Measurements from ENCODE around the gene MED13. TPM values are rescaled to one million over a fixed set of nuclear protein-coding genes. Genes with fewer than 3 reads are reported as not detected.

MED13 gene
- total and polyA plus RNA-seq, 9 of the 15 experiments (the other 6 are each of a cell fraction or from before 2014, with no cell fraction given) = 5.4 to 48.4 (median 28.2) TPM

DNA sequence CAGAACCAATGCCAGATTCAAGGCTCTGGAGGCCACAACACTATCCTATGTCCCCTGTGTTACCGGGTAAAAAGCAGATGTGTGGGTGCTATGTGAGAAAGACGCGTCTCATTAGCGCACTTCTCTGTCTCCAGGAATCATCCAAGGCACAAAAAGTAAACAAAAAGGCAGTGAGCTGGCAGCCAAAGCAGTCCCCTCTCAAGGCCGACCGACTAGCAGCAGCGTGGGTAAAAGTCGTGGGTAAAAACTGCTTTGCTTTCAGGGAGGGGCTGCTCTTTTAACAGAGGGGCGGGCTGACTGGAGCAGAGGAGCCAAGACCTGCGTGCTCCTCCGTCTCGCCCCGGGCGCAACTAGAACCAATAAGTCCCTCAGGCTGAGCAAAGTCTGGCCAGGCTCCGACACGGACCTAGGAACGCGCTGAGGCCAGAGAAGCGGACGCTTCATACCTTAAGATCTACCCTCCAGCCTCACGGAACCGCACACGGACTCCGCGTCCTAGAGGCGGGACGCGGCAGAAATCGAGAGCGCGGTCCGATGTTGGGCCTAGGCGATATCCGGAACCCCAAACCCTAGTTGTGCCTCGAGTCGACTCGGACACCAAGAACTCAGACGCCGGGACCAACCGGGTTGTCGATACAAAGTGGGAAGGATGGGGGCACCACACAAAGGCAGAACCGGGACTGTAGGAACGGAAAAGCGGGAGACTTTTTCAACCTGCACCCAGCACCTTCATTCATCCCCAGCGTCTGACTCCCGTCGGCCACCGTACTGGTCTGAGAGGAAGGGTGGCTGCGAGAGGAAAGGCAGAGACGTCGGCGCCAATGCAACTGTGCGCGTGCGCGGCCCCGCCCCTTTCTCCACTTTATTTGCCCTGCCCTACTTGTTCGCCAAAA is 137.6 kb downstream of the MED13 start, which contains the start of gene INTS2 (continued):
- TF ChIP-seq, protein P1, sequence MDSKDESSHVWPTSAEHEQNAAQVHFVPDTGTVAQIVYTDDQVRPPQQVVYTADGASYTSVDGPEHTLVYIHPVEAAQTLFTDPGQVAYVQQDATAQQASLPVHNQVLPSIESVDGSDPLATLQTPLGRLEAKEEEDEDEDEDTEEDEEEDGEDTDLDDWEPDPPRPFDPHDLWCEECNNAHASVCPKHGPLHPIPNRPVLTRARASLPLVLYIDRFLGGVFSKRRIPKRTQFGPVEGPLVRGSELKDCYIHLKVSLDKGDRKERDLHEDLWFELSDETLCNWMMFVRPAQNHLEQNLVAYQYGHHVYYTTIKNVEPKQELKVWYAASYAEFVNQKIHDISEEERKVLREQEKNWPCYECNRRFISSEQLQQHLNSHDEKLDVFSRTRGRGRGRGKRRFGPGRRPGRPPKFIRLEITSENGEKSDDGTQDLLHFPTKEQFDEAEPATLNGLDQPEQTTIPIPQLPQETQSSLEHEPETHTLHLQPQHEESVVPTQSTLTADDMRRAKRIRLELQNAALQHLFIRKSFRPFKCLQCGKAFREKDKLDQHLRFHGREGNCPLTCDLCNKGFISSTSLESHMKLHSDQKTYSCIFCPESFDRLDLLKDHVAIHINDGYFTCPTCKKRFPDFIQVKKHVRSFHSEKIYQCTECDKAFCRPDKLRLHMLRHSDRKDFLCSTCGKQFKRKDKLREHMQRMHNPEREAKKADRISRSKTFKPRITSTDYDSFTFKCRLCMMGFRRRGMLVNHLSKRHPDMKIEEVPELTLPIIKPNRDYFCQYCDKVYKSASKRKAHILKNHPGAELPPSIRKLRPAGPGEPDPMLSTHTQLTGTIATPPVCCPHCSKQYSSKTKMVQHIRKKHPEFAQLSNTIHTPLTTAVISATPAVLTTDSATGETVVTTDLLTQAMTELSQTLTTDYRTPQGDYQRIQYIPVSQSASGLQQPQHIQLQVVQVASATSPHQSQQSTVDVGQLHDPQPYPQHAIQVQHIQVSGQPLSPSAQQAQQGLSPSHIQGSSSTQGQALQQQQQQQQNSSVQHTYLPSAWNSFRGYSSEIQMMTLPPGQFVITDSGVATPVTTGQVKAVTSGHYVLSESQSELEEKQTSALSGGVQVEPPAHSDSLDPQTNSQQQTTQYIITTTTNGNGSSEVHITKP (IDR thresholded peaks at IDR 0.05; ENCODE audit: partially characterized antibody) = no peak
- no peak; a peak in 1 of 3 replicates for TF ChIP-seq CBX3 (IDR thresholded peaks at IDR 0.05; ENCODE audit: borderline replicate concordance in 1 of 2, low read length in 2 of 2)
- TF ChIP-seq, protein P2, sequence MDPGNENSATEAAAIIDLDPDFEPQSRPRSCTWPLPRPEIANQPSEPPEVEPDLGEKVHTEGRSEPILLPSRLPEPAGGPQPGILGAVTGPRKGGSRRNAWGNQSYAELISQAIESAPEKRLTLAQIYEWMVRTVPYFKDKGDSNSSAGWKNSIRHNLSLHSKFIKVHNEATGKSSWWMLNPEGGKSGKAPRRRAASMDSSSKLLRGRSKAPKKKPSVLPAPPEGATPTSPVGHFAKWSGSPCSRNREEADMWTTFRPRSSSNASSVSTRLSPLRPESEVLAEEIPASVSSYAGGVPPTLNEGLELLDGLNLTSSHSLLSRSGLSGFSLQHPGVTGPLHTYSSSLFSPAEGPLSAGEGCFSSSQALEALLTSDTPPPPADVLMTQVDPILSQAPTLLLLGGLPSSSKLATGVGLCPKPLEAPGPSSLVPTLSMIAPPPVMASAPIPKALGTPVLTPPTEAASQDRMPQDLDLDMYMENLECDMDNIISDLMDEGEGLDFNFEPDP (CRISPR knock-in tag; IDR thresholded peaks at IDR 0.05) = no peak
- peak; percentile 85; the same call in 1 of the 2 replicates for TF ChIP-seq GTF2E2 (tag; IDR thresholded peaks at IDR 0.05)
- no peak for TF ChIP-seq ELF4 (CRISPR knock-in tag; IDR thresholded peaks at IDR 0.05)
- no peak for TF ChIP-seq SMARCA5 (IDR thresholded peaks at IDR 0.05)
- TF ChIP-seq HDAC3 (IDR thresholded peaks at IDR 0.05; ENCODE audit: borderline replicate concordance, partially characterized antibody) = no peak
- TF ChIP-seq ZFP30 (CRISPR knock-in tag; IDR thresholded peaks at IDR 0.05; ENCODE audit: borderline replicate concordance) = no peak
- TF ChIP-seq, protein P3, sequence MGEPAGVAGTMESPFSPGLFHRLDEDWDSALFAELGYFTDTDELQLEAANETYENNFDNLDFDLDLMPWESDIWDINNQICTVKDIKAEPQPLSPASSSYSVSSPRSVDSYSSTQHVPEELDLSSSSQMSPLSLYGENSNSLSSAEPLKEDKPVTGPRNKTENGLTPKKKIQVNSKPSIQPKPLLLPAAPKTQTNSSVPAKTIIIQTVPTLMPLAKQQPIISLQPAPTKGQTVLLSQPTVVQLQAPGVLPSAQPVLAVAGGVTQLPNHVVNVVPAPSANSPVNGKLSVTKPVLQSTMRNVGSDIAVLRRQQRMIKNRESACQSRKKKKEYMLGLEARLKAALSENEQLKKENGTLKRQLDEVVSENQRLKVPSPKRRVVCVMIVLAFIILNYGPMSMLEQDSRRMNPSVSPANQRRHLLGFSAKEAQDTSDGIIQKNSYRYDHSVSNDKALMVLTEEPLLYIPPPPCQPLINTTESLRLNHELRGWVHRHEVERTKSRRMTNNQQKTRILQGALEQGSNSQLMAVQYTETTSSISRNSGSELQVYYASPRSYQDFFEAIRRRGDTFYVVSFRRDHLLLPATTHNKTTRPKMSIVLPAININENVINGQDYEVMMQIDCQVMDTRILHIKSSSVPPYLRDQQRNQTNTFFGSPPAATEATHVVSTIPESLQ (CRISPR knock-in tag; IDR thresholded peaks at IDR 0.05) = peak; percentile 90; the same call in 1 of the 2 replicates
- peak; percentile 48 to 71 for TF ChIP-seq MAZ (CRISPR knock-in tag; conservative IDR thresholded peaks at IDR 0.05 in 1 of 2, IDR thresholded peaks at IDR 0.05 in 1 of 2)
- TF ChIP-seq, protein P4, sequence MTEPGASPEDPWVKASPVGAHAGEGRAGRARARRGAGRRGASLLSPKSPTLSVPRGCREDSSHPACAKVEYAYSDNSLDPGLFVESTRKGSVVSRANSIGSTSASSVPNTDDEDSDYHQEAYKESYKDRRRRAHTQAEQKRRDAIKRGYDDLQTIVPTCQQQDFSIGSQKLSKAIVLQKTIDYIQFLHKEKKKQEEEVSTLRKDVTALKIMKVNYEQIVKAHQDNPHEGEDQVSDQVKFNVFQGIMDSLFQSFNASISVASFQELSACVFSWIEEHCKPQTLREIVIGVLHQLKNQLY (CRISPR knock-in tag; conservative IDR thresholded peaks at IDR 0.05) = no peak
- 0 out of 2 replicates have a peak, but pooled peaks have one; percentile 10 for TF ChIP-seq CBFB (CRISPR knock-in tag; IDR thresholded peaks at IDR 0.05)
- TF ChIP-seq ILK (tag; IDR thresholded peaks at IDR 0.05; ENCODE audit: borderline replicate concordance, low read depth) = no peak
- TF ChIP-seq, protein P5, sequence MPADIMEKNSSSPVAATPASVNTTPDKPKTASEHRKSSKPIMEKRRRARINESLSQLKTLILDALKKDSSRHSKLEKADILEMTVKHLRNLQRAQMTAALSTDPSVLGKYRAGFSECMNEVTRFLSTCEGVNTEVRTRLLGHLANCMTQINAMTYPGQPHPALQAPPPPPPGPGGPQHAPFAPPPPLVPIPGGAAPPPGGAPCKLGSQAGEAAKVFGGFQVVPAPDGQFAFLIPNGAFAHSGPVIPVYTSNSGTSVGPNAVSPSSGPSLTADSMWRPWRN (IDR thresholded peaks at IDR 0.05; ENCODE audit: low read depth) = no peak
